K562 (cell line): Measurements from ENCODE around the gene MAD1L1. TPM values are rescaled to one million over a fixed set of nuclear protein-coding genes. Genes with fewer than 3 reads are reported as not detected.

Source experiments
- ATAC-seq: fragments of 200-7000 bp; cut with Tn5 transposase; 3 replicates; pipeline ENCODE4 v1.9.1; 2020; ENCODE audit warnings: moderate library complexity
- BruUV-seq: library from RNA; stranded (reverse); fragments of 400-500 nt; replicated peaks from 2 replicates; lab custom pipeline; 2021; lab: Mats Ljungman, UMichigan
- CTCF ChIA-PET: fragments of 300-600 bp; formaldehyde crosslinking; extraction: SDS; loops from one replicate; lab custom pipeline; 2021; ENCODE audit warnings: low intra/inter-chr PET ratio; lab: Yijun Ruan, JAX
- POLR2A ChIA-PET: fragments of 300-600, 350-650 bp; sonication (Branson Sonifier 250); formaldehyde crosslinking; extraction: SDS; loops from one replicate; lab custom pipeline; 2021; ENCODE audit warnings: antibody characterized with exemption, inconsistent platforms; lab: Yijun Ruan, JAX
- DNase-seq, 4 experiments: peaks; one replicate each; pipeline versions ENCODE4 v3.0.0 to v3.0.0-alpha.2; 2011 to 2018; ENCODE audit warnings: low spot score in 3 of 4, mixed read lengths in 3 of 4; ENCODE audit errors: extremely low read depth in 1 of 4
- FAIRE-seq: peaks from 2 replicates; lab custom pipeline; 2011; peaks lifted over from hg19 to GRCh38; lab: Jason Lieb, UNC
- H2AFZ ChIP-seq: 2 replicates; pipeline ENCODE4 v1.6.0; 2011; ENCODE audit warnings: low read depth, low read length, control low read depth, inconsistent platforms
- H3K27ac ChIP-seq: fragments of 200-600 bp; 3 replicates; pipeline ENCODE4 v1.8.0; 2011; ENCODE audit warnings: low read depth, mild to moderate bottlenecking, control low read depth, inconsistent platforms, low read length, moderate library complexity, mixed read lengths; ENCODE audit errors: extremely low read depth
- H3K27me3 ChIP-seq, 2 experiments: fragments of 300-600 bp in 1 of 2; 2 replicates in 1 of 2; 3 replicates in 1 of 2; pipeline versions ENCODE4 v1.6.0 to v1.8.0; 2011; ENCODE audit warnings: inconsistent platforms in 2 of 2, low read length in 2 of 2, mild to moderate bottlenecking in 1 of 2, mixed read lengths in 1 of 2, moderate library complexity in 1 of 2; ENCODE audit not compliant: control insufficient read depth in 2 of 2, insufficient read depth in 2 of 2
- H3K36me3 ChIP-seq: fragments of 300-600 bp; 3 replicates; pipeline ENCODE4 v1.8.0; 2011; ENCODE audit warnings: mild to moderate bottlenecking, low read length, inconsistent platforms; ENCODE audit not compliant: control insufficient read depth, insufficient read depth
- H3K4me1 ChIP-seq, 2 experiments: fragments of 200-600 bp in 1 of 2; replicated peaks in 1 of 2; 2 replicates in 1 of 2; 3 replicates in 1 of 2; pipeline versions ENCODE4 v1.5.1 to v1.8.0; 2011; ENCODE audit warnings: inconsistent platforms in 2 of 2, low read length in 2 of 2, mild to moderate bottlenecking in 1 of 2, mixed read lengths in 1 of 2, moderate library complexity in 1 of 2; ENCODE audit not compliant: control insufficient read depth in 2 of 2, insufficient read depth in 2 of 2
- H3K4me2 ChIP-seq: 2 replicates; pipeline ENCODE4 v1.6.1; 2011; ENCODE audit warnings: low read length, control low read depth, inconsistent platforms, mixed read lengths; ENCODE audit not compliant: insufficient read depth
- H3K4me3 ChIP-seq: fragments of 200-600 bp; sonication (generic), shearing (Covaris generic); 2 replicates; pipeline ENCODE4 v1.5.1; 2016; ENCODE audit warnings: control low read depth, inconsistent platforms
- H3K79me2 ChIP-seq: fragments of 200-600 bp; 3 replicates; pipeline ENCODE4 v1.8.0; 2011; ENCODE audit warnings: low read length, inconsistent platforms; ENCODE audit not compliant: control insufficient read depth, insufficient read depth
- H3K9ac ChIP-seq, 2 experiments: 2 replicates each; pipeline versions ENCODE4 v1.6.0 to v1.6.1; 2011; ENCODE audit warnings: low read depth in 2 of 2, low read length in 2 of 2, control low read depth in 1 of 2, inconsistent platforms in 1 of 2, mild to moderate bottlenecking in 1 of 2, mixed read lengths in 1 of 2; ENCODE audit not compliant: insufficient read depth in 1 of 2
- H3K9me1 ChIP-seq: one replicate; pipeline ENCODE4 v1.6.0; 2011; ENCODE audit warnings: inconsistent platforms, mild to moderate bottlenecking, low read length, moderate library complexity; ENCODE audit not compliant: control insufficient read depth, insufficient read depth
- H3K9me3 ChIP-seq: replicated peaks from 2 replicates; pipeline ENCODE4 v1.5.1; 2011; ENCODE audit warnings: low read depth, low read length, inconsistent platforms; ENCODE audit not compliant: control insufficient read depth, insufficient read depth
- H4K20me1 ChIP-seq: replicated peaks from 2 replicates; pipeline ENCODE4 v1.6.1; 2011; ENCODE audit warnings: low read length, inconsistent platforms, mixed read lengths; ENCODE audit not compliant: control insufficient read depth, insufficient read depth
- AFF4 ChIP-seq: sonication (generic); formaldehyde crosslinking; IDR thresholded peaks from 2 replicates; pipeline ENCODE4 v1.8.0; 2023; ENCODE audit warnings: mild to moderate bottlenecking, missing genetic modification reagents
- FOS ChIP-seq: IDR thresholded peaks from 3 replicates; pipeline ENCODE4 v1.6.1; 2011; ENCODE audit not compliant: insufficient read length; ENCODE audit errors: extremely low read depth
- NFE2 ChIP-seq: IDR thresholded peaks from 2 replicates; pipeline ENCODE4 v1.6.1; 2014; ENCODE audit warnings: antibody characterized with exemption, low read depth
- NR2C2 ChIP-seq, 2 experiments: fragments of 200-800 bp in 1 of 2; sonication (Bioruptor generic) in 1 of 2; sonication (generic) in 1 of 2; formaldehyde crosslinking in 1 of 2; IDR thresholded peaks; 2 replicates each; pipeline versions ENCODE4 v1.6.1 to v1.8.0; 2016 to 2022; ENCODE audit warnings: mild to moderate bottlenecking in 1 of 2, missing compliant biosample characterization in 1 of 2, missing genetic modification characterization in 1 of 2, missing genetic modification reagents in 1 of 2
- PHB ChIP-seq: fragments of 250-450 bp; sonication (Bioruptor Pico); IDR thresholded peaks from 2 replicates; pipeline ENCODE4 v1.5.0; 2021
- WGBS: fragments of 100-300 bp; shearing (Covaris generic); methylation state at CpG from one replicate; pipeline ENCODE4 v1.1.6; 2016; ENCODE audit warnings: low coverage, mixed read lengths; ENCODE audit not compliant: insufficient coverage; ENCODE audit errors: missing lambda C conversion rate; 5-methylcytosine and 5-hydroxymethylcytosine counted together
- in situ Hi-C: fragments of 300-500 bp; cut with MboI; formaldehyde crosslinking; loops from 4 replicates; pipeline ENCODE4 v1.15.0; 2018; ENCODE audit warnings: inconsistent platforms, mixed read lengths
- intact Hi-C: fragments of 100-400 bp; cut with micrococcal nuclease; formaldehyde crosslinking; loops from 2 replicates; pipeline ENCODE4 v1.14.2; 2022
- polyA plus RNA-seq, 8 experiments: library from polyadenylated mRNA; depleted of rRNA in 4 of 8; stranded (reverse) in 5 of 8; unstranded in 3 of 8; fragments of >200 nt; fragmentation: Nextera tagmentation in 2 of 8; fragmentation: Illumina TruSeq in 1 of 8; extraction: Ambion mirVana in 2 of 8; extraction: Trizol in 1 of 8; gene quantifications; 2 replicates each; pipeline versions ENCODE4 v1.2.1 to v1.2.3, GENCODE V29; 2011 to 2014; ENCODE audit warnings: inconsistent platforms in 1 of 8, missing spikeins in 1 of 8
- total RNA-seq, 7 experiments: library from RNA; depleted of rRNA in 6 of 7; stranded (reverse); fragments of >200 nt in 6 of 7; fragmentation: Illumina TruSeq in 2 of 7; extraction: Trizol in 2 of 7; gene quantifications; 2 replicates each; pipeline versions ENCODE4 v1.2.1 to v1.2.3, GENCODE V29; 2011 to 2021; ENCODE audit warnings: low replicate concordance in 1 of 7
- TF ChIP-seq, protein P1 (sequence below): fragments of 250-450 bp; sonication (Bioruptor Pico); IDR thresholded peaks from 2 replicates; pipeline ENCODE4 v1.5.0; 2020; ENCODE audit warnings: mild to moderate bottlenecking, borderline replicate concordance
- TF ChIP-seq, protein P2 (sequence below): fragments of 450-650 bp; IDR thresholded peaks from 2 replicates; pipeline ENCODE4 v1.6.1; 2017; ENCODE audit warnings: antibody characterized with exemption, mild to moderate bottlenecking

Gene MAD1L1
- total and polyA plus RNA-seq, 9 of the 15 experiments (the other 6 are each of a cell fraction or from before 2014, with no cell fraction given): 1.7 to 89.7 (median 18.0) TPM

DNA sequence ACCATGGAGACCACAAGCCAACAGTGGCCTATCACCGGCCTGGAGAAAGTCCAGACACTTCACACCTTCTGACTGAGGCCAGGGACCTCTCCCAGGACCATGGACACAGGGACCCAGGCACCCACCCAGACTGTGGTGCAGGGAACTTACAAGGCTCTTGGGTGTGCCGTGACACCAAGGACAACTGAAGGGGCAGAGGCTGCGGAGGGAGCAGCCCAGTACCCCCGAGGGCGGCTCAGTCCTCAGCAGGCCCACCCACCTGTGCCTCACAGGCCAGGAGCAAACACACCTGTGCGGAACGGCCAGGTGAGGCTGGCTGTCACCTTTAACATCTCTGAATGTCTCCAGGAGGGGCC lies 182.3 kb downstream of the MAD1L1 start:
- CTCF ChIA-PET: no interaction called here
- H3K4me1 ChIP-seq: peaks cover 0 to 51% of the 10 kb centered on the region in 2 experiments; a peak in 2 of 5 replicates
- no peak overlapping the region for H2AFZ ChIP-seq
- no peak overlapping the region for H3K4me3 ChIP-seq
- no peaks in the 10 kb centered on the region; a peak in 1 of 5 replicates for H3K27me3 ChIP-seq
- no peak overlapping the region for H3K4me2 ChIP-seq
- BruUV-seq: no TSS peak
- intact Hi-C loops (no loop called here), in situ Hi-C loops (no loop called here)
- H4K20me1 ChIP-seq: no peaks in the 10 kb centered on the region
- H3K9me3 ChIP-seq: no peaks in the 10 kb centered on the region
- peaks cover 2% of the 10 kb centered on the region; the same call in 1 of the 3 replicates for H3K36me3 ChIP-seq
- no peak for ATAC-seq
- no peak for FAIRE-seq
- no peaks in the 10 kb centered on the region for H3K9me1 ChIP-seq
- POLR2A ChIA-PET: interaction anchor here (1.1 kb wide), 1 partner anchor 10 kb away, joined by 3 read pairs; no protein-coding TSS in a partner anchor
- 93% methylated on average over 7 of the region's 7 CpGs for WGBS
- no peaks in the 10 kb centered on the region for H3K79me2 ChIP-seq
- H3K27ac ChIP-seq: no peak overlapping the region
- H3K9ac ChIP-seq: no peak overlapping the region
- DNase-seq: no peak
- no peak for TF ChIP-seq NR2C2 (CRISPR knock-in tag; IDR thresholded peaks at IDR 0.05)
- TF ChIP-seq NR2C2 (tag; IDR thresholded peaks at IDR 0.05): no peak
- no peak for TF ChIP-seq FOS
- TF ChIP-seq, protein P1, sequence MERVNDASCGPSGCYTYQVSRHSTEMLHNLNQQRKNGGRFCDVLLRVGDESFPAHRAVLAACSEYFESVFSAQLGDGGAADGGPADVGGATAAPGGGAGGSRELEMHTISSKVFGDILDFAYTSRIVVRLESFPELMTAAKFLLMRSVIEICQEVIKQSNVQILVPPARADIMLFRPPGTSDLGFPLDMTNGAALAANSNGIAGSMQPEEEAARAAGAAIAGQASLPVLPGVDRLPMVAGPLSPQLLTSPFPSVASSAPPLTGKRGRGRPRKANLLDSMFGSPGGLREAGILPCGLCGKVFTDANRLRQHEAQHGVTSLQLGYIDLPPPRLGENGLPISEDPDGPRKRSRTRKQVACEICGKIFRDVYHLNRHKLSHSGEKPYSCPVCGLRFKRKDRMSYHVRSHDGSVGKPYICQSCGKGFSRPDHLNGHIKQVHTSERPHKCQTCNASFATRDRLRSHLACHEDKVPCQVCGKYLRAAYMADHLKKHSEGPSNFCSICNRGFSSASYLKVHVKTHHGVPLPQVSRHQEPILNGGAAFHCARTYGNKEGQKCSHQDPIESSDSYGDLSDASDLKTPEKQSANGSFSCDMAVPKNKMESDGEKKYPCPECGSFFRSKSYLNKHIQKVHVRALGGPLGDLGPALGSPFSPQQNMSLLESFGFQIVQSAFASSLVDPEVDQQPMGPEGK (CRISPR knock-in tag): no peak
- TF ChIP-seq NFE2: no peak
- no peak for TF ChIP-seq PHB (CRISPR knock-in tag)
- TF ChIP-seq, protein P2, sequence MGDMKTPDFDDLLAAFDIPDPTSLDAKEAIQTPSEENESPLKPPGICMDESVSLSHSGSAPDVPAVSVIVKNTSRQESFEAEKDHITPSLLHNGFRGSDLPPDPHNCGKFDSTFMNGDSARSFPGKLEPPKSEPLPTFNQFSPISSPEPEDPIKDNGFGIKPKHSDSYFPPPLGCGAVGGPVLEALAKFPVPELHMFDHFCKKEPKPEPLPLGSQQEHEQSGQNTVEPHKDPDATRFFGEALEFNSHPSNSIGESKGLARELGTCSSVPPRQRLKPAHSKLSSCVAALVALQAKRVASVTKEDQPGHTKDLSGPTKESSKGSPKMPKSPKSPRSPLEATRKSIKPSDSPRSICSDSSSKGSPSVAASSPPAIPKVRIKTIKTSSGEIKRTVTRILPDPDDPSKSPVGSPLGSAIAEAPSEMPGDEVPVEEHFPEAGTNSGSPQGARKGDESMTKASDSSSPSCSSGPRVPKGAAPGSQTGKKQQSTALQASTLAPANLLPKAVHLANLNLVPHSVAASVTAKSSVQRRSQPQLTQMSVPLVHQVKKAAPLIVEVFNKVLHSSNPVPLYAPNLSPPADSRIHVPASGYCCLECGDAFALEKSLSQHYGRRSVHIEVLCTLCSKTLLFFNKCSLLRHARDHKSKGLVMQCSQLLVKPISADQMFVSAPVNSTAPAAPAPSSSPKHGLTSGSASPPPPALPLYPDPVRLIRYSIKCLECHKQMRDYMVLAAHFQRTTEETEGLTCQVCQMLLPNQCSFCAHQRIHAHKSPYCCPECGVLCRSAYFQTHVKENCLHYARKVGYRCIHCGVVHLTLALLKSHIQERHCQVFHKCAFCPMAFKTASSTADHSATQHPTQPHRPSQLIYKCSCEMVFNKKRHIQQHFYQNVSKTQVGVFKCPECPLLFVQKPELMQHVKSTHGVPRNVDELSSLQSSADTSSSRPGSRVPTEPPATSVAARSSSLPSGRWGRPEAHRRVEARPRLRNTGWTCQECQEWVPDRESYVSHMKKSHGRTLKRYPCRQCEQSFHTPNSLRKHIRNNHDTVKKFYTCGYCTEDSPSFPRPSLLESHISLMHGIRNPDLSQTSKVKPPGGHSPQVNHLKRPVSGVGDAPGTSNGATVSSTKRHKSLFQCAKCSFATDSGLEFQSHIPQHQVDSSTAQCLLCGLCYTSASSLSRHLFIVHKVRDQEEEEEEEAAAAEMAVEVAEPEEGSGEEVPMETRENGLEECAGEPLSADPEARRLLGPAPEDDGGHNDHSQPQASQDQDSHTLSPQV: no peak
- TF ChIP-seq AFF4 (CRISPR knock-in tag): no peak
